ENCODE measurements around the gene TECPR1. TPM values are rescaled to one million over a fixed set of nuclear protein-coding genes. Genes with fewer than 3 reads are reported as not detected.

Gene TECPR1
- total and polyA plus RNA-seq, 2 experiments from 2014 or later = 4.6 to 24.4 TPM

DNA sequence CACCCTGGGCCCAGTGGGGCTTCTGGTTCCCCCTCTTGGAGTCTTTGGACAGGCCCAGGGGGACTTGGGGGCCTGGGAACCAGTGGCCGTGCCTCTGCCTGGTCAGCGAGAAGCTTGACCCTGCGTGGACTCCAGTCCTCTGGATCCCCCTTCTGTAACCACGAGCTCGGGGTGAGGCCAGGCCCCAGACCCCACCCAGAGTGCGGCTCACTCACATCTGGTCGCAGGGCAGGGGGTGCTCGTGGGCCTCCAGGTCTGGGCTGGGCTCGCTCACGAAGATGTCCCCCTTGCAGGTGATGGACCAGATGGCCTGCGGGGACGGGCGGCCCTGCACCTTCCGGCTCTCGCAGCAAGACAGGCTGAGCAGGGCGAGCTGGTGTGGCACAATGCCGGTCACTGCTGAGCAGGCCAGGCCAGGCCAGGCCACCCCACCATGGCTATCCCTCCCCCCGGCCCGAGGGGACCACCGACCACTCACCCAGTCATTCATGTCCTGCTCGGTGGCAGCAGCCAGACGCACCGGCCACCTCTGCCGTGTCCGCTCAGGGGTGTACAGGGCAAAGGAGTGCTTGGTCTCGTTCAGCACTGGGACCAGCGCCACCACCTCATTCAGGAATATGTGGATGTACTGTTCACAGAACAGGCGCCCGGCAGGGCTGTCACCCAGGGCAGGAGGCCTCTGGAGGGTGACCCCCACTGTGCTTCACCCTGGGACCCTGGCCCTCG, 21.1 kb downstream of the TECPR1 start (continued):
- TF ChIP-seq, protein P1, sequence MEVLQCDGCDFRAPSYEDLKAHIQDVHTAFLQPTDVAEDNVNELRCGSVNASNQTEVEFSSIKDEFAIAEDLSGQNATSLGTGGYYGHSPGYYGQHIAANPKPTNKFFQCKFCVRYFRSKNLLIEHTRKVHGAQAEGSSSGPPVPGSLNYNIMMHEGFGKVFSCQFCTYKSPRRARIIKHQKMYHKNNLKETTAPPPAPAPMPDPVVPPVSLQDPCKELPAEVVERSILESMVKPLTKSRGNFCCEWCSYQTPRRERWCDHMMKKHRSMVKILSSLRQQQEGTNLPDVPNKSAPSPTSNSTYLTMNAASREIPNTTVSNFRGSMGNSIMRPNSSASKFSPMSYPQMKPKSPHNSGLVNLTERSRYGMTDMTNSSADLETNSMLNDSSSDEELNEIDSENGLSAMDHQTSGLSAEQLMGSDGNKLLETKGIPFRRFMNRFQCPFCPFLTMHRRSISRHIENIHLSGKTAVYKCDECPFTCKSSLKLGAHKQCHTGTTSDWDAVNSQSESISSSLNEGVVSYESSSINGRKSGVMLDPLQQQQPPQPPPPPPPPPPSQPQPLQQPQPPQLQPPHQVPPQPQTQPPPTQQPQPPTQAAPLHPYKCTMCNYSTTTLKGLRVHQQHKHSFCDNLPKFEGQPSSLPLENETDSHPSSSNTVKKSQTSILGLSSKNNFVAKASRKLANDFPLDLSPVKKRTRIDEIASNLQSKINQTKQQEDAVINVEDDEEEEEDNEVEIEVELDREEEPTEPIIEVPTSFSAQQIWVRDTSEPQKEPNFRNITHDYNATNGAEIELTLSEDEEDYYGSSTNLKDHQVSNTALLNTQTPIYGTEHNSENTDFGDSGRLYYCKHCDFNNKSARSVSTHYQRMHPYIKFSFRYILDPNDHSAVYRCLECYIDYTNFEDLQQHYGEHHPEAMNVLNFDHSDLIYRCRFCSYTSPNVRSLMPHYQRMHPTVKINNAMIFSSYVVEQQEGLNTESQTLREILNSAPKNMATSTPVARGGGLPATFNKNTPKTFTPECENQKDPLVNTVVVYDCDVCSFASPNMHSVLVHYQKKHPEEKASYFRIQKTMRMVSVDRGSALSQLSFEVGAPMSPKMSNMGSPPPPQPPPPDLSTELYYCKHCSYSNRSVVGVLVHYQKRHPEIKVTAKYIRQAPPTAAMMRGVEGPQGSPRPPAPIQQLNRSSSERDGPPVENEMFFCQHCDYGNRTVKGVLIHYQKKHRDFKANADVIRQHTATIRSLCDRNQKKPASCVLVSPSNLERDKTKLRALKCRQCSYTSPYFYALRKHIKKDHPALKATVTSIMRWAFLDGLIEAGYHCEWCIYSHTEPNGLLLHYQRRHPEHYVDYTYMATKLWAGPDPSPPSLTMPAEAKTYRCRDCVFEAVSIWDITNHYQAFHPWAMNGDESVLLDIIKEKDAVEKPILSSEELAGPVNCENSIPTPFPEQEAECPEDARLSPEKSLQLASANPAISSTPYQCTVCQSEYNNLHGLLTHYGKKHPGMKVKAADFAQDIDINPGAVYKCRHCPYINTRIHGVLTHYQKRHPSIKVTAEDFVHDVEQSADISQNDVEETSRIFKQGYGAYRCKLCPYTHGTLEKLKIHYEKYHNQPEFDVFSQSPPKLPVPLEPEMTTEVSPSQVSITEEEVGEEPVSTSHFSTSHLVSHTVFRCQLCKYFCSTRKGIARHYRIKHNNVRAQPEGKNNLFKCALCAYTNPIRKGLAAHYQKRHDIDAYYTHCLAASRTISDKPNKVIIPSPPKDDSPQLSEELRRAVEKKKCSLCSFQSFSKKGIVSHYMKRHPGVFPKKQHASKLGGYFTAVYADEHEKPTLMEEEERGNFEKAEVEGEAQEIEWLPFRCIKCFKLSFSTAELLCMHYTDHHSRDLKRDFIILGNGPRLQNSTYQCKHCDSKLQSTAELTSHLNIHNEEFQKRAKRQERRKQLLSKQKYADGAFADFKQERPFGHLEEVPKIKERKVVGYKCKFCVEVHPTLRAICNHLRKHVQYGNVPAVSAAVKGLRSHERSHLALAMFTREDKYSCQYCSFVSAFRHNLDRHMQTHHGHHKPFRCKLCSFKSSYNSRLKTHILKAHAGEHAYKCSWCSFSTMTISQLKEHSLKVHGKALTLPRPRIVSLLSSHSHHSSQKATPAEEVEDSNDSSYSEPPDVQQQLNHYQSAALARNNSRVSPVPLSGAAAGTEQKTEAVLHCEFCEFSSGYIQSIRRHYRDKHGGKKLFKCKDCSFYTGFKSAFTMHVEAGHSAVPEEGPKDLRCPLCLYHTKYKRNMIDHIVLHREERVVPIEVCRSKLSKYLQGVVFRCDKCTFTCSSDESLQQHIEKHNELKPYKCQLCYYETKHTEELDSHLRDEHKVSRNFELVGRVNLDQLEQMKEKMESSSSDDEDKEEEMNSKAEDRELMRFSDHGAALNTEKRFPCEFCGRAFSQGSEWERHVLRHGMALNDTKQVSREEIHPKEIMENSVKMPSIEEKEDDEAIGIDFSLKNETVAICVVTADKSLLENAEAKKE (CRISPR knock-in tag; IDR thresholded peaks at IDR 0.05) = no peak

DNA sequence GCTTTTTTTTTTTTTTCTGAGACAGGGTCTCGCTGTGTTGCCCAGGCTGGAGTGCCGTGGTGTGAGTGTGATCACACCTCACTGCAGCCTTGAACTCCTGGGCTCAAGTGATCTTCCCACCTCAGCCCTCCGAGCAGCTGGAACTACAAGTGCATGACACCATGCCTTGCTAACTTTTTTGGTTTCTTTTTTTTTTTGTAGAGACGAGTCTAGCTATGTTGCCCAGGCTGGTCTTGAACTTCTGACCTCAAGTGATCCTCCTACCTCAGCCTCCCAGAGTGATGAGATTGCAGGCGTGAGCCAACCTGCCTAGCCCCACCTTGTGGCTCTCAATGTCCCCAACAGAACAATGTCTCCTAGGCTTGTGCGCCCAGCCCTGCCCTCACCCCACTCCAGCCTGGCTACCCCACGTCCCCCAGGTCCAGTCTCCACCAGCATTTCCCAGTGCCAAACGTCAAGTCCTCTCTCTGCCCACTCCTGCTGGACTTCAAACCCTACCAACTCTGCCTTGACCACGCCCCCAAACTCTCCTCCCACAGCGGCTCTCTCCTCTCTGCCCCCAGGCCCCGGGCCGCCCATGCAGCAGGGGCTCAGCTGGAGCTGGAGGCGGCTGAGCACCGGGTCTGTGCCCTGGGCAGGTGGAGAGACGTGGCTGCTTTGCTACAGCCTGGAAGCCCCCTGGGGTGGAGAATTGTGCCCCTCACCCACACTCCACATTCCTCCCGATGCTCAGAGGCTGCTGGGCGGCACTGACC, 21.9 kb downstream of the TECPR1 start:
- Histone ChIP-seq H3K27me3 (ENCODE audit: insufficient read depth) (no peaks in the 10 kb centered on the region), H3K79me2 (replicated peaks; ENCODE audit: insufficient read depth) (no peaks in the 10 kb centered on the region), H3K4me3 (no peak overlapping the region), H3F3A (replicated peaks; ENCODE audit: low read depth) (no peaks in the 10 kb centered on the region), H4K20me1 (replicated peaks; ENCODE audit: insufficient read depth) (no peaks in the 10 kb centered on the region), H3K36me3 (ENCODE audit: insufficient read depth) (no peaks in the 10 kb centered on the region), H3K9me2 (ENCODE audit: insufficient read depth) (no peaks in the 10 kb centered on the region), H3K27ac (ENCODE audit: low read depth) (no peak overlapping the region), H3K4me1 (ENCODE audit: insufficient read depth) (no peaks in the 10 kb centered on the region), H3K4me2 (no peak overlapping the region), H2AFZ (no peak overlapping the region)
- Mint-ChIP-seq H3K27ac (no peak overlapping the region), H3K9me3 (no peaks in the 10 kb centered on the region), H3K27me3 (ENCODE audit: insufficient read depth, low read depth, poor library complexity) (peaks cover 8% of the 10 kb centered on the region), H3K4me3 (no peak overlapping the region), H3K36me3 (ENCODE audit: low read depth) (no peaks in the 10 kb centered on the region), H3K4me1 (no peaks in the 10 kb centered on the region)
- ATAC-seq = peak; percentile 55
- DNase-seq (ENCODE audit: low spot score) = no peak
- TF ChIP-seq NANOG (IDR thresholded peaks at IDR 0.05; ENCODE audit: borderline replicate concordance) (no peak), ZNF331 (CRISPR knock-in tag; IDR thresholded peaks at IDR 0.05; ENCODE audit: low read depth) (no peak), JUNB (IDR thresholded peaks at IDR 0.05; ENCODE audit: unreplicated experiment) (no peak), POLR2AphosphoS5 (IDR thresholded peaks at IDR 0.05; ENCODE audit: low read depth) (no peak), EZH2phosphoT487 (IDR thresholded peaks at IDR 0.05; ENCODE audit: unreplicated experiment) (no peak)
- TF ChIP-seq, protein P1 (CRISPR knock-in tag; IDR thresholded peaks at IDR 0.05) = no peak

Data from GM23338 (cell line).